Progenitor cell of endocrine pancreas (in vitro differentiated cells): ENCODE results near the gene GNAZ. TPM values are rescaled to one million over a fixed set of nuclear protein-coding genes. Genes with fewer than 3 reads are reported as not detected.

Experiments
- DNase-seq: peaks from one replicate; pipeline ENCODE4 v3.0.0; 2021; ENCODE audit warnings: low spot score; ENCODE audit not compliant: unreplicated experiment
- H3K27ac Mint-ChIP-seq: 2 replicates; pipeline ENCODE4 v1.8.0; 2021; ENCODE audit warnings: mild to moderate bottlenecking, moderate library complexity, mixed read lengths
- H3K27me3 Mint-ChIP-seq: 2 replicates; pipeline ENCODE4 v1.8.0; 2021; ENCODE audit warnings: mixed read lengths
- H3K36me3 Mint-ChIP-seq: 2 replicates; pipeline ENCODE4 v1.8.0; 2022; ENCODE audit warnings: mixed read lengths; ENCODE audit not compliant: insufficient read depth
- H3K4me1 Mint-ChIP-seq: 2 replicates; pipeline ENCODE4 v1.8.0; 2021; ENCODE audit warnings: low read depth, mixed read lengths
- H3K4me3 Mint-ChIP-seq: 2 replicates; pipeline ENCODE4 v1.8.0; 2021; ENCODE audit warnings: low read depth, mild to moderate bottlenecking, moderate library complexity, mixed read lengths
- H3K9me3 Mint-ChIP-seq: 2 replicates; pipeline ENCODE4 v1.8.0; 2021; ENCODE audit warnings: low read depth, mixed read lengths
- total RNA-seq: library from RNA; stranded (reverse); gene quantifications from 2 replicates; pipeline ENCODE4 v1.2.1, GENCODE V29; 2021
- TF ChIP-seq, protein P1 (sequence below): fragments of 200-600 bp; sonication (generic); IDR thresholded peaks from one replicate; pipeline ENCODE4 v1.5.0; 2021; ENCODE audit warnings: antibody characterized with exemption, mild to moderate bottlenecking; ENCODE audit not compliant: unreplicated experiment

Gene GNAZ
- total RNA-seq, 1 donor from 2014 or later, result 19.2 TPM

DNA sequence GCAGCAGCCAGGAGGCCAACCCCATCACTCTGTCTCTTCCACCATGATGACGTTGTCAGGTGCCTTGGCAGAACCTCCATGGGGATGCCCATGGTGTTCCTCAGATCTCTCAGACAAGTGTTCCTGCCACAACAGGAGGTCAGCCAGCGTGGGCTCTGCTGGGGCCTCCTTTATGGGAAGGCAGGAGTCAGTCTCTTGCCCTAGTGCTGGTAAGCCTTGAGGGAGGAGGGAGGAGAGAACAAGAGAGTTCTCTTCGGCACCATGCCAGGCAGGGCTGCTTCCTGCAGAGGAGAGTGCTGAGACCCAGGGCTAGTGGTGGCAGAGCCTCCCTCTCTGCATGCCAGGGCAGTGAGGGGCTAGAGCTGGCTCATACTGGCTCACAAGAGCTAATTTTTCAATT lies 32.5 kb downstream of the GNAZ start:
- H3K27ac Mint-ChIP-seq, result no peak overlapping the region
- no peak for DNase-seq

DNA sequence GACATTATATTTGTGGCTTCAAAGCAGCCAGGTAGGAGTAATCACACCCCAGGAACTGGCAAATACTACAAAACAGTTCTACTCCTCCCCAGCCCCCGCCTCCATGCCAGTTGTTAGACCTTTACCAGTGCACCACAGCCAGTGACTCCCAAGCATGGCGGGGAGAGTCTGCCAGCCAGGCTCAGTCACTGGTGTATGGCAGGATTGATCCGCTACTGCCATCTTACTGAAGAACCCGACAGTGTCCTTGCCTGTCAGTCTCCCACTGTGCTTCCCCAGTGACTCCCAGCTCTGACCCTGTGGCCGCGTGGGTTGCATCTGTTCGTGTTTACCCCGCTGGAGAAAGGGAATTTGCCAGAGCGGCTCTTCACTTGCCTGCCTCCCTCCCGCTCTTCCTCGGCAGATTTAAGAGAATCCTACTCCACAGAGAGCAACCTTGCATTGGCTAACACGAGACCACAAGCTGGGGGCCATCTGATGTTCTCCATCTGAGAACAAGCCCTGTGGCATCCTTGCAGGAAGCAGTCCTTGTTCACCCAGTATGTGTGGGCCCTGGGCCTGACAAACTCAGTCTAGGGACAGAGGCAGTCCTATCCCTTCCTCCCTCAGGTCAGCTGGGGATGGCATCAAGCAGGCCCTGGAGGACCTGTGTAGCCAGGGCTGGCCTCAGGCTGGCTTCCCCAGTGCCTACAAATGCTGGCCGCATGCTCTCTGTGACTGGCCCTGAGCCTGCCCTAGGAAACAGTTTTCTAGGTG lies 33.1 kb downstream of the GNAZ start:
- Mint-ChIP-seq H3K9me3 (no peaks in the 10 kb centered on the region), H3K36me3 (peaks cover 5% of the 10 kb centered on the region), H3K4me1 (peaks cover 11% of the 10 kb centered on the region), H3K27ac (no peak overlapping the region), H3K4me3 (no peak overlapping the region), H3K27me3 (no peaks in the 10 kb centered on the region)
- TF ChIP-seq, protein P1, sequence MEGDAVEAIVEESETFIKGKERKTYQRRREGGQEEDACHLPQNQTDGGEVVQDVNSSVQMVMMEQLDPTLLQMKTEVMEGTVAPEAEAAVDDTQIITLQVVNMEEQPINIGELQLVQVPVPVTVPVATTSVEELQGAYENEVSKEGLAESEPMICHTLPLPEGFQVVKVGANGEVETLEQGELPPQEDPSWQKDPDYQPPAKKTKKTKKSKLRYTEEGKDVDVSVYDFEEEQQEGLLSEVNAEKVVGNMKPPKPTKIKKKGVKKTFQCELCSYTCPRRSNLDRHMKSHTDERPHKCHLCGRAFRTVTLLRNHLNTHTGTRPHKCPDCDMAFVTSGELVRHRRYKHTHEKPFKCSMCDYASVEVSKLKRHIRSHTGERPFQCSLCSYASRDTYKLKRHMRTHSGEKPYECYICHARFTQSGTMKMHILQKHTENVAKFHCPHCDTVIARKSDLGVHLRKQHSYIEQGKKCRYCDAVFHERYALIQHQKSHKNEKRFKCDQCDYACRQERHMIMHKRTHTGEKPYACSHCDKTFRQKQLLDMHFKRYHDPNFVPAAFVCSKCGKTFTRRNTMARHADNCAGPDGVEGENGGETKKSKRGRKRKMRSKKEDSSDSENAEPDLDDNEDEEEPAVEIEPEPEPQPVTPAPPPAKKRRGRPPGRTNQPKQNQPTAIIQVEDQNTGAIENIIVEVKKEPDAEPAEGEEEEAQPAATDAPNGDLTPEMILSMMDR, result no peak
- DNase-seq, result no peak

More for the DNA sequence above, 32.5 kb downstream of the GNAZ start:
- Mint-ChIP-seq H3K4me1 (peaks cover 11% of the 10 kb centered on the region), H3K27me3 (no peaks in the 10 kb centered on the region), H3K4me3 (no peak overlapping the region), H3K36me3 (peaks cover 5% of the 10 kb centered on the region), H3K9me3 (no peaks in the 10 kb centered on the region)
- TF ChIP-seq, protein P1, result no peak

DNA sequence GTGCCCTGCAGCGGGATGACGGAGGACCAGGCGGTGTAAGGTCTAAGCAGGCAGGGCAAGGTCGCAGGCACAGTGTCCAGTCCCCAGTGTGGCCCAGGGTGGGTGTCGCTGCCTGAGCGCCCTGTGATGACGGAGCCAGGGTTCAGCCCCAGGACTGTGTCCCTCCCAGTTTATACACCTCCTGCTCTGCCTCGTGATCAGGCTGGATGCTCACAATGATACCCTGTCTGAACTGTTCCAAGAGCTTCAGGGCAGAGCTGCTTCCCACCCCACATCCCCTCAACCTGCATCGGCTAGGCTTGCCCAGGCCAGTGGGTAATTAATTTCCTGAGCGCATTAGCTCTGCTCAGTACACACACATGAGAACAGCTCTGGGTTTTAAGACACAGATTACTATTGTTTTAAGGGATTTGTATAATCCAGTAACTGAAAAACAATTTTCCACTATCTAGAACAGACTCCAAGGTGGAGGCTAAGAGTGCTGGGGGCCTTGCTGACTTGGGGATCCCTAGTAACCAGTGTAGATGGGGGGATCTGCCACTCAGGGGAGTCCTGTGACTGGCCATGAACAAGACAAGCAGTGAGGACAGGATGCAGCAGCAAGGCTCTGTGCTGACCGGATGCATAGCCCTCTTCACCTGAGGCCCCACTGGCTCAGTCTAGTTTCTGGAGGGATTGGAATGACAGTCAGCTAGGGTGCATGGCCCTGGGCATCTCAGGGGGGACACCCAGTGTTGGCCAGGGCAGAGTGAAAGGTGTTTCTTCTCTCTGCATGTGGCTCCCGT lies 34.1 kb downstream of the GNAZ start:
- DNase-seq, result no peak
- no peak overlapping the region for H3K4me3 Mint-ChIP-seq
- H3K4me1 Mint-ChIP-seq, result peaks cover 11% of the 10 kb centered on the region
- H3K9me3 Mint-ChIP-seq, result no peaks in the 10 kb centered on the region
- no peak overlapping the region for H3K27ac Mint-ChIP-seq
- peaks cover 5% of the 10 kb centered on the region for H3K36me3 Mint-ChIP-seq
- H3K27me3 Mint-ChIP-seq, result no peaks in the 10 kb centered on the region
- TF ChIP-seq, protein P1, result no peak

DNA sequence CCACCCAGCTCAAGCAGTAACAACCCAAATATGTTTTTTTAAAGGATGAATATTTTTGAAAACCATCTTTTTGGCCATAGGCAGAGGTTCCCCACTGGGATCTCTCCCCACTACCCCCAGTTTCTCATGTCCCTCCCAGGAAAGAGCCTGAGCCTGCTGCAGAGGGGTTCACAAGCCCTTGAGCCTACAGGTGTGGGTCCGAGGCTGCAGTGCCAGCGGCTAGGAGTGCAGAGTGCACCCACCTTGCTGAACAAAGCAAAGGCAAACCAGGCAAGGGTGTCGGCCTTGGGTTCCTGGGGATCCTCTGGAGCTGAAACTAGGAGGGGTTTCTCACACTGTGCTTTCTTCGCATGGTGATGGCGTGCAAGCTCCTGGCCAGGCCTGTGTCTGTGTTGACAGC lies 35.0 kb downstream of the GNAZ start:
- no peak overlapping the region for H3K4me3 Mint-ChIP-seq
- H3K36me3 Mint-ChIP-seq, result peaks cover 5% of the 10 kb centered on the region
- no peaks in the 10 kb centered on the region for H3K9me3 Mint-ChIP-seq
- peaks cover 11% of the 10 kb centered on the region for H3K4me1 Mint-ChIP-seq
- DNase-seq, result no peak
- TF ChIP-seq, protein P1, result no peak
- no peaks in the 10 kb centered on the region for H3K27me3 Mint-ChIP-seq
- no peak overlapping the region for H3K27ac Mint-ChIP-seq

DNA sequence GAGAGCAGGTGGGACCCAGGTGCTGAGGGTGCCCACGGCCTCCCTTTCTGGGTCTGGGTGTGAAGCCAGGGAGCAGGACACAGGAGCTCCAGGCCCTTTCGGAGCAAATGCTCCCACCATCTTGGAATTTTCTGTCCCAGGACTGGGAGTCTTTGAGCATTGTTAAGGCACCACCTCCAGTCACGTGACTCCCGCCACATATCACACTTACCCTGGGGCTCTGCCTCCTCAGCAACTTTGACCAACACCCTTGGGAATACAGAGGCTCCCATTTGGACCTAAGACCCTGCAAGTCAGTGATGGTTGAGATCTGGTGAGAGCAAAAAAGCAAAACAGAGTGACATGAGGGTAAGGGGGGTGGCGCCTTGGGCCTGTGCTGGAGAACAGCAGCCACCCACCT lies 35.6 kb downstream of the GNAZ start:
- no peak overlapping the region for H3K4me3 Mint-ChIP-seq
- DNase-seq, result no peak
- TF ChIP-seq, protein P1, result no peak
- peaks cover 5% of the 10 kb centered on the region for H3K36me3 Mint-ChIP-seq
- no peaks in the 10 kb centered on the region for H3K27me3 Mint-ChIP-seq
- H3K27ac Mint-ChIP-seq, result no peak overlapping the region
- H3K9me3 Mint-ChIP-seq, result no peaks in the 10 kb centered on the region
- H3K4me1 Mint-ChIP-seq, result peaks cover 11% of the 10 kb centered on the region
